ENCODE measurements around the gene PLA2G6. TPM values are rescaled to one million over a fixed set of nuclear protein-coding genes. Genes with fewer than 3 reads are reported as not detected.
A peak's percentile ranks its signal among the peaks of the same experiment; 100 is the strongest.

The PLA2G6 gene
- total and polyA plus RNA-seq, 2 of the 13 experiments (the other 11 are each of a cell fraction or from before 2014, with no cell fraction given) = 4.8 to 11.5 TPM

DNA sequence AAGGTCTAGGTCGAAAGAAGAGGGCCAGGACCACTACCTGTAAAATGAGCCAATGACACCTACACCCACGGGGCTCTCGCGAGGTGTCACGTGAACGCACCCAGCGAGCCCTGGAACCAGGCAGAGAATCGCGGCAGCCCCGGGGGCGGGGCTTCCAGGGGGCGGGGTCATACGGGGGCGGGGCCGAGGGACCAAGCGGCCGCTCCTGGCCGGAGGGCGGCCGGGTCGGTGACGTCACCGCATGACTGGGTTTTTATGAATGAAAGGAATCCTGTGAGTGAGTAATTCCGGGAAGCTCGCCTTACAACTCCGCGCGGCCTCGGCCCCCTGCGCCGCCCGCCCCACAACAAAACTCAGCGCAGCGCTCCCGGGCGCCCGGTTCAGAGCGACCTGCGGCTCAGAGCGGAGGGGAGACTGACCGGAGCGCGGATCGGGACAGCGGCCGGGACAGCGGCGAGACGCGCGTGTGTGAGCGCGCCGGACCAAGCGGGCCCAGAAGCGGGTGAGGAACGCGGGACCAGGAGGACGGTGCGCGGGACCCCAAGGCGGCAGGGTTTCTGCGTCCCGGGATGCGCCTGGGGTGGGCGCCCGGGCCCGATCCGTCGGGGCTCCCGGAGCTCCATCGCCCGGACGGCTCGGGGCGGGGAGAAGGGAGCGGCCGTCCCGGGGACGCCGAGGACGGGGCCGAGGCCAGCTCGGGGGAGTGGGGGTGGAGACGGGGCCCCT, 20.2 kb upstream of the PLA2G6 start, which contains the start of gene MAFF (continued):
- TF ChIP-seq, protein P1, sequence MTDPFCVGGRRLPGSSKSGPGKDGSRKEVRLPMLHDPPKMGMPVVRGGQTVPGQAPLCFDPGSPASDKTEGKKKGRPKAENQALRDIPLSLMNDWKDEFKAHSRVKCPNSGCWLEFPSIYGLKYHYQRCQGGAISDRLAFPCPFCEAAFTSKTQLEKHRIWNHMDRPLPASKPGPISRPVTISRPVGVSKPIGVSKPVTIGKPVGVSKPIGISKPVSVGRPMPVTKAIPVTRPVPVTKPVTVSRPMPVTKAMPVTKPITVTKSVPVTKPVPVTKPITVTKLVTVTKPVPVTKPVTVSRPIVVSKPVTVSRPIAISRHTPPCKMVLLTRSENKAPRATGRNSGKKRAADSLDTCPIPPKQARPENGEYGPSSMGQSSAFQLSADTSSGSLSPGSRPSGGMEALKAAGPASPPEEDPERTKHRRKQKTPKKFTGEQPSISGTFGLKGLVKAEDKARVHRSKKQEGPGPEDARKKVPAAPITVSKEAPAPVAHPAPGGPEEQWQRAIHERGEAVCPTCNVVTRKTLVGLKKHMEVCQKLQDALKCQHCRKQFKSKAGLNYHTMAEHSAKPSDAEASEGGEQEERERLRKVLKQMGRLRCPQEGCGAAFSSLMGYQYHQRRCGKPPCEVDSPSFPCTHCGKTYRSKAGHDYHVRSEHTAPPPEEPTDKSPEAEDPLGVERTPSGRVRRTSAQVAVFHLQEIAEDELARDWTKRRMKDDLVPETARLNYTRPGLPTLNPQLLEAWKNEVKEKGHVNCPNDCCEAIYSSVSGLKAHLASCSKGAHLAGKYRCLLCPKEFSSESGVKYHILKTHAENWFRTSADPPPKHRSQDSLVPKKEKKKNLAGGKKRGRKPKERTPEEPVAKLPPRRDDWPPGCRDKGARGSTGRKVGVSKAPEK (CRISPR knock-in tag; IDR thresholded peaks at IDR 0.05; ENCODE audit: borderline replicate concordance) = no peak
- TF ChIP-seq SP2 (CRISPR knock-in tag; IDR thresholded peaks at IDR 0.05) (no peak), ZNF747 (CRISPR knock-in tag; IDR thresholded peaks at IDR 0.05; ENCODE audit: borderline replicate concordance) (no peak; the same call in 1 of the 2 replicates), KMT2A (CRISPR knock-in tag; IDR thresholded peaks at IDR 0.05) (no peak; the same call in 1 of the 2 replicates), ZBTB38 (CRISPR knock-in tag; IDR thresholded peaks at IDR 0.05) (peak; percentile 41), TAF1 (CRISPR knock-in tag; IDR thresholded peaks at IDR 0.05) (peak; percentile 79), MTA3 (CRISPR knock-in tag; IDR thresholded peaks at IDR 0.05) (no peak), MXI1 (IDR thresholded peaks at IDR 0.05; ENCODE audit: borderline replicate concordance, low read depth, low read length) (peak; percentile 68; the same call in 1 of the 3 replicates), ZKSCAN5 (CRISPR knock-in tag; IDR thresholded peaks at IDR 0.05) (no peak), GABPB1 (CRISPR knock-in tag; IDR thresholded peaks at IDR 0.05) (peak; percentile 64; the same call in 1 of the 2 replicates), SUZ12 (IDR thresholded peaks at IDR 0.05; ENCODE audit: low read depth, low read length) (no peak), ZNF556 (CRISPR knock-in tag; IDR thresholded peaks at IDR 0.05; ENCODE audit: borderline replicate concordance) (peak; percentile 45; the same call in 1 of the 2 replicates), MAFG (CRISPR knock-in tag; IDR thresholded peaks at IDR 0.05) (no peak), ZNF768 (CRISPR knock-in tag; IDR thresholded peaks at IDR 0.05) (peak; percentile 61; the same call in 1 of the 2 replicates), IKZF1 (IDR thresholded peaks at IDR 0.05) (no peak), NCOA2 (CRISPR knock-in tag; IDR thresholded peaks at IDR 0.05) (no peak), TEAD2 (CRISPR knock-in tag; IDR thresholded peaks at IDR 0.05) (no peak)
- TF ChIP-seq, protein P2, sequence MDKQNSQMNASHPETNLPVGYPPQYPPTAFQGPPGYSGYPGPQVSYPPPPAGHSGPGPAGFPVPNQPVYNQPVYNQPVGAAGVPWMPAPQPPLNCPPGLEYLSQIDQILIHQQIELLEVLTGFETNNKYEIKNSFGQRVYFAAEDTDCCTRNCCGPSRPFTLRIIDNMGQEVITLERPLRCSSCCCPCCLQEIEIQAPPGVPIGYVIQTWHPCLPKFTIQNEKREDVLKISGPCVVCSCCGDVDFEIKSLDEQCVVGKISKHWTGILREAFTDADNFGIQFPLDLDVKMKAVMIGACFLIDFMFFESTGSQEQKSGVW (CRISPR knock-in tag; IDR thresholded peaks at IDR 0.05; ENCODE audit: borderline replicate concordance) = no peak
- TF ChIP-seq, protein P3, sequence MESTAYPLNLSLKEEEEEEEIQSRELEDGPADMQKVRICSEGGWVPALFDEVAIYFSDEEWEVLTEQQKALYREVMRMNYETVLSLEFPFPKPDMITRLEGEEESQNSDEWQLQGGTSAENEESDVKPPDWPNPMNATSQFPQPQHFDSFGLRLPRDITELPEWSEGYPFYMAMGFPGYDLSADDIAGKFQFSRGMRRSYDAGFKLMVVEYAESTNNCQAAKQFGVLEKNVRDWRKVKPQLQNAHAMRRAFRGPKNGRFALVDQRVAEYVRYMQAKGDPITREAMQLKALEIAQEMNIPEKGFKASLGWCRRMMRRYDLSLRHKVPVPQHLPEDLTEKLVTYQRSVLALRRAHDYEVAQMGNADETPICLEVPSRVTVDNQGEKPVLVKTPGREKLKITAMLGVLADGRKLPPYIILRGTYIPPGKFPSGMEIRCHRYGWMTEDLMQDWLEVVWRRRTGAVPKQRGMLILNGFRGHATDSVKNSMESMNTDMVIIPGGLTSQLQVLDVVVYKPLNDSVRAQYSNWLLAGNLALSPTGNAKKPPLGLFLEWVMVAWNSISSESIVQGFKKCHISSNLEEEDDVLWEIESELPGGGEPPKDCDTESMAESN (CRISPR knock-in tag; conservative IDR thresholded peaks at IDR 0.05) = no peak
- TF ChIP-seq, protein P4, sequence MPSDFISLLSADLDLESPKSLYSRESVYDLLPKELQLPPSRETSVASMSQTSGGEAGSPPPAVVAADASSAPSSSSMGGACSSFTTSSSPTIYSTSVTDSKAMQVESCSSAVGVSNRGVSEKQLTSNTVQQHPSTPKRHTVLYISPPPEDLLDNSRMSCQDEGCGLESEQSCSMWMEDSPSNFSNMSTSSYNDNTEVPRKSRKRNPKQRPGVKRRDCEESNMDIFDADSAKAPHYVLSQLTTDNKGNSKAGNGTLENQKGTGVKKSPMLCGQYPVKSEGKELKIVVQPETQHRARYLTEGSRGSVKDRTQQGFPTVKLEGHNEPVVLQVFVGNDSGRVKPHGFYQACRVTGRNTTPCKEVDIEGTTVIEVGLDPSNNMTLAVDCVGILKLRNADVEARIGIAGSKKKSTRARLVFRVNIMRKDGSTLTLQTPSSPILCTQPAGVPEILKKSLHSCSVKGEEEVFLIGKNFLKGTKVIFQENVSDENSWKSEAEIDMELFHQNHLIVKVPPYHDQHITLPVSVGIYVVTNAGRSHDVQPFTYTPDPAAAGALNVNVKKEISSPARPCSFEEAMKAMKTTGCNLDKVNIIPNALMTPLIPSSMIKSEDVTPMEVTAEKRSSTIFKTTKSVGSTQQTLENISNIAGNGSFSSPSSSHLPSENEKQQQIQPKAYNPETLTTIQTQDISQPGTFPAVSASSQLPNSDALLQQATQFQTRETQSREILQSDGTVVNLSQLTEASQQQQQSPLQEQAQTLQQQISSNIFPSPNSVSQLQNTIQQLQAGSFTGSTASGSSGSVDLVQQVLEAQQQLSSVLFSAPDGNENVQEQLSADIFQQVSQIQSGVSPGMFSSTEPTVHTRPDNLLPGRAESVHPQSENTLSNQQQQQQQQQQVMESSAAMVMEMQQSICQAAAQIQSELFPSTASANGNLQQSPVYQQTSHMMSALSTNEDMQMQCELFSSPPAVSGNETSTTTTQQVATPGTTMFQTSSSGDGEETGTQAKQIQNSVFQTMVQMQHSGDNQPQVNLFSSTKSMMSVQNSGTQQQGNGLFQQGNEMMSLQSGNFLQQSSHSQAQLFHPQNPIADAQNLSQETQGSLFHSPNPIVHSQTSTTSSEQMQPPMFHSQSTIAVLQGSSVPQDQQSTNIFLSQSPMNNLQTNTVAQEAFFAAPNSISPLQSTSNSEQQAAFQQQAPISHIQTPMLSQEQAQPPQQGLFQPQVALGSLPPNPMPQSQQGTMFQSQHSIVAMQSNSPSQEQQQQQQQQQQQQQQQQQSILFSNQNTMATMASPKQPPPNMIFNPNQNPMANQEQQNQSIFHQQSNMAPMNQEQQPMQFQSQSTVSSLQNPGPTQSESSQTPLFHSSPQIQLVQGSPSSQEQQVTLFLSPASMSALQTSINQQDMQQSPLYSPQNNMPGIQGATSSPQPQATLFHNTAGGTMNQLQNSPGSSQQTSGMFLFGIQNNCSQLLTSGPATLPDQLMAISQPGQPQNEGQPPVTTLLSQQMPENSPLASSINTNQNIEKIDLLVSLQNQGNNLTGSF (CRISPR knock-in tag; IDR thresholded peaks at IDR 0.05) = no peak
